ENCODE results near the gene CELSR3.

- TF ChIP-seq, protein P1, sequence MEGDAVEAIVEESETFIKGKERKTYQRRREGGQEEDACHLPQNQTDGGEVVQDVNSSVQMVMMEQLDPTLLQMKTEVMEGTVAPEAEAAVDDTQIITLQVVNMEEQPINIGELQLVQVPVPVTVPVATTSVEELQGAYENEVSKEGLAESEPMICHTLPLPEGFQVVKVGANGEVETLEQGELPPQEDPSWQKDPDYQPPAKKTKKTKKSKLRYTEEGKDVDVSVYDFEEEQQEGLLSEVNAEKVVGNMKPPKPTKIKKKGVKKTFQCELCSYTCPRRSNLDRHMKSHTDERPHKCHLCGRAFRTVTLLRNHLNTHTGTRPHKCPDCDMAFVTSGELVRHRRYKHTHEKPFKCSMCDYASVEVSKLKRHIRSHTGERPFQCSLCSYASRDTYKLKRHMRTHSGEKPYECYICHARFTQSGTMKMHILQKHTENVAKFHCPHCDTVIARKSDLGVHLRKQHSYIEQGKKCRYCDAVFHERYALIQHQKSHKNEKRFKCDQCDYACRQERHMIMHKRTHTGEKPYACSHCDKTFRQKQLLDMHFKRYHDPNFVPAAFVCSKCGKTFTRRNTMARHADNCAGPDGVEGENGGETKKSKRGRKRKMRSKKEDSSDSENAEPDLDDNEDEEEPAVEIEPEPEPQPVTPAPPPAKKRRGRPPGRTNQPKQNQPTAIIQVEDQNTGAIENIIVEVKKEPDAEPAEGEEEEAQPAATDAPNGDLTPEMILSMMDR (IDR thresholded peaks at IDR 0.05): peak in 1 of 3 donors; percentile 9
- TF ChIP-seq EP300 (IDR thresholded peaks at IDR 0.05): no peak
- TF ChIP-seq POLR2A (IDR thresholded peaks at IDR 0.05): no peak
Observed at GRCh38 chr3:48661501-48662144, 1.1 kb downstream of the CELSR3 start.

All from ovary (tissue), 3 donors.